Measurements from ENCODE around the gene TRIM32. TPM values are rescaled to one million over a fixed set of nuclear protein-coding genes. Genes with fewer than 3 reads are reported as not detected.

TRIM32 gene
- total RNA-seq, 1 donor from 2014 or later, result 33.7 TPM

GRCh38 chr9:116671605-116672004 lies 15.5 kb upstream of the TRIM32 start:
- Histone ChIP-seq H3K79me2 (ENCODE audit: insufficient read depth, low read length) (no peaks in the 10 kb centered on the region), H4K20me1 (ENCODE audit: insufficient read depth, low read length) (no peaks in the 10 kb centered on the region), H3K9ac (ENCODE audit: low read length) (no peak overlapping the region), H3K9me3 (ENCODE audit: insufficient read depth, low read depth, low read length) (peaks cover 3% of the 10 kb centered on the region), H3K4me3 (ENCODE audit: insufficient read depth, low read depth, low read length) (no peak overlapping the region), H3K27me3 (ENCODE audit: insufficient read depth, low read length) (no peaks in the 10 kb centered on the region), H3K27ac (ENCODE audit: low read depth, low read length) (no peak overlapping the region), H3K36me3 (ENCODE audit: insufficient read depth, low read length) (no peaks in the 10 kb centered on the region), H3K4me2 (ENCODE audit: low read length) (no peak overlapping the region), H3K4me1 (ENCODE audit: insufficient read depth, low read length) (no peaks in the 10 kb centered on the region), H2AFZ (ENCODE audit: low read depth, low read length) (no peak overlapping the region)
- Mint-ChIP-seq H3K4me1 (ENCODE audit: low read depth, unreplicated experiment) (peaks cover 15% of the 10 kb centered on the region), H3K27me3 (ENCODE audit: low read depth, unreplicated experiment) (no peaks in the 10 kb centered on the region), H3K27ac (ENCODE audit: unreplicated experiment) (no peak overlapping the region), H3K4me3 (ENCODE audit: unreplicated experiment) (no peak overlapping the region), H3K9me3 (ENCODE audit: unreplicated experiment) (peaks cover 2% of the 10 kb centered on the region), H3K36me3 (ENCODE audit: low read depth, unreplicated experiment) (peaks cover 5% of the 10 kb centered on the region)
- FAIRE-seq (no peak), DNase-seq (ENCODE audit: low read depth) (no peak)
- no peak for TF ChIP-seq EZH2 (IDR thresholded peaks at IDR 0.05; ENCODE audit: insufficient read depth, low read length)
- TF ChIP-seq CTCF (IDR thresholded peaks at IDR 0.05; ENCODE audit: insufficient read depth, low read depth, low read length), result no peak

DNA sequence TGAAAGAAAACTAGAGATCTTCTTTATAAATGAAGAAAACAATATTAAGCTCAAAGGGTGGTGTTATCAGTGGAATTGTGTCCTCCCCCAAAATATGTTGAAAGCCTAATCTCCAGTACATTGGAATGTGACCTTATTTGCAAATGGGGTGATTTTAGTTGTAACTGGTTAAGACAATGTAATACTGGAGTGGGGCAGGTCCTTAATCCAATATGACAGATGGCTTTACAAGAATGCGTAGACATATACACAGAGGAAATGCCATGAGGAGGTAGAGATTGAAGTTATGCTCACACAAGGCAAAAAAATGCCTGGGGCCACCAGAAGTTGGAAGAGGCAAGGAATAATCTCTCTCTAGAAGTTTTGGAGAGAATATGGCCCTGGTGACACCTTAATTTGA lies 13.7 kb upstream of the TRIM32 start:
- no peaks in the 10 kb centered on the region for H3K79me2 ChIP-seq (ENCODE audit: insufficient read depth, low read length)
- FAIRE-seq, result no peak

More for the DNA sequence above, 13.7 kb upstream of the TRIM32 start:
- peaks cover 2% of the 10 kb centered on the region for H3K9me3 Mint-ChIP-seq (ENCODE audit: unreplicated experiment)
- no peak overlapping the region for H3K4me3 Mint-ChIP-seq (ENCODE audit: unreplicated experiment)
- no peak overlapping the region for H2AFZ ChIP-seq (ENCODE audit: low read depth, low read length)
- H3K27ac ChIP-seq (ENCODE audit: low read depth, low read length), result no peak overlapping the region
- H3K4me2 ChIP-seq (ENCODE audit: low read length), result no peak overlapping the region
- peaks cover 15% of the 10 kb centered on the region for H3K4me1 Mint-ChIP-seq (ENCODE audit: low read depth, unreplicated experiment)
- H3K36me3 Mint-ChIP-seq (ENCODE audit: low read depth, unreplicated experiment), result peaks cover 5% of the 10 kb centered on the region
- no peak overlapping the region for H3K4me3 ChIP-seq (ENCODE audit: insufficient read depth, low read depth, low read length)
- no peaks in the 10 kb centered on the region for H3K4me1 ChIP-seq (ENCODE audit: insufficient read depth, low read length)
- H3K9me3 ChIP-seq (ENCODE audit: insufficient read depth, low read depth, low read length), result peaks cover 3% of the 10 kb centered on the region
- TF ChIP-seq CTCF (IDR thresholded peaks at IDR 0.05; ENCODE audit: insufficient read depth, low read depth, low read length), result no peak
- TF ChIP-seq EZH2 (IDR thresholded peaks at IDR 0.05; ENCODE audit: insufficient read depth, low read length), result no peak
- H3K9ac ChIP-seq (ENCODE audit: low read length), result no peak overlapping the region
- H3K27ac Mint-ChIP-seq (ENCODE audit: unreplicated experiment), result no peak overlapping the region
- H4K20me1 ChIP-seq (ENCODE audit: insufficient read depth, low read length), result no peaks in the 10 kb centered on the region
- DNase-seq (ENCODE audit: low read depth), result no peak
- H3K36me3 ChIP-seq (ENCODE audit: insufficient read depth, low read length), result no peaks in the 10 kb centered on the region
- H3K27me3 Mint-ChIP-seq (ENCODE audit: low read depth, unreplicated experiment), result no peaks in the 10 kb centered on the region
- no peaks in the 10 kb centered on the region for H3K27me3 ChIP-seq (ENCODE audit: insufficient read depth, low read length)

All from astrocyte (in vitro differentiated cells and primary cell).